Neuronal stem cell (in vitro differentiated cells): ENCODE results near the gene SSX2IP.
"Not testable (repeated sequence)": the region's sequence is repeated elsewhere in the genome, so short reads cannot be mapped to it uniquely, and the experiment has no call there.

Source experiments
- DNase-seq: peaks from one replicate; pipeline ENCODE4 v3.0.0-alpha.2; 2013; ENCODE audit warnings: low spot score
- H2AFZ ChIP-seq: one replicate; pipeline ENCODE4 v1.6.1; 2013; ENCODE audit warnings: mild to moderate bottlenecking, low read length, inconsistent platforms
- H2AK5ac ChIP-seq: 2 replicates; pipeline ENCODE4 v1.6.1; 2013; ENCODE audit warnings: low read depth, mild to moderate bottlenecking, inconsistent platforms, low read length, moderate library complexity, mixed read lengths
- H2BK120ac ChIP-seq: 2 replicates; pipeline ENCODE4 v1.6.1; 2013; ENCODE audit warnings: low read depth, mild to moderate bottlenecking, inconsistent platforms, low read length, moderate library complexity, mixed read lengths
- H2BK12ac ChIP-seq: one replicate; pipeline ENCODE4 v1.6.1; 2013; ENCODE audit warnings: low read length, inconsistent platforms
- H2BK15ac ChIP-seq: 2 replicates; pipeline ENCODE4 v1.6.1; 2013; ENCODE audit warnings: mild to moderate bottlenecking, low read length, inconsistent platforms, mixed read lengths
- H2BK5ac ChIP-seq: one replicate; pipeline ENCODE4 v1.6.1; 2013; ENCODE audit warnings: inconsistent platforms, mild to moderate bottlenecking, low read length, moderate library complexity
- H3K14ac ChIP-seq: one replicate; pipeline ENCODE4 v1.6.1; 2013; ENCODE audit warnings: low read length, inconsistent platforms
- H3K18ac ChIP-seq: 2 replicates; pipeline ENCODE4 v1.6.1; 2013; ENCODE audit warnings: low read length, inconsistent platforms
- H3K23ac ChIP-seq: 2 replicates; pipeline ENCODE4 v1.6.1; 2013; ENCODE audit warnings: low read depth, mild to moderate bottlenecking, mixed read lengths, low read length, inconsistent platforms; ENCODE audit not compliant: poor library complexity
- H3K27ac ChIP-seq: replicated peaks from 3 replicates; pipeline ENCODE4 v1.5.1; 2013; ENCODE audit warnings: low read length, inconsistent platforms
- H3K27me3 ChIP-seq, 3 experiments: 2 replicates each; pipeline ENCODE4 v1.6.1; 2013; ENCODE audit warnings: low read length in 3 of 3, mild to moderate bottlenecking in 2 of 3, inconsistent platforms in 1 of 3, low read depth in 1 of 3, mixed read lengths in 1 of 3, moderate library complexity in 1 of 3; ENCODE audit not compliant: control insufficient read depth in 3 of 3, insufficient read depth in 3 of 3
- H3K36me3 ChIP-seq, 2 donors: replicated peaks in 1 of 2; 2 replicates each; pipeline ENCODE4 v1.6.1; 2013; ENCODE audit warnings: low read length in 2 of 2; ENCODE audit not compliant: control insufficient read depth in 2 of 2, insufficient read depth in 2 of 2
- H3K4ac ChIP-seq: 2 replicates; pipeline ENCODE4 v1.6.1; 2013; ENCODE audit warnings: inconsistent platforms, mild to moderate bottlenecking, low read length, moderate library complexity
- H3K4me1 ChIP-seq, 2 donors: 1 replicate in 1 of 2; 2 replicates in 1 of 2; pipeline ENCODE4 v1.6.1; 2013; ENCODE audit warnings: low read length in 2 of 2, low read depth in 1 of 2; ENCODE audit not compliant: control insufficient read depth in 2 of 2, insufficient read depth in 1 of 2
- H3K4me2 ChIP-seq: one replicate; pipeline ENCODE4 v1.6.1; 2013; ENCODE audit warnings: mild to moderate bottlenecking, low read length, inconsistent platforms; ENCODE audit not compliant: insufficient read depth, poor library complexity, severe bottlenecking
- H3K4me3 ChIP-seq, 2 donors: 2 replicates each; pipeline ENCODE4 v1.5.1; 2013; ENCODE audit warnings: low read length in 2 of 2, mild to moderate bottlenecking in 2 of 2, inconsistent platforms in 1 of 2, moderate library complexity in 1 of 2
- H3K79me1 ChIP-seq: one replicate; pipeline ENCODE4 v1.6.1; 2013; ENCODE audit warnings: low read depth, mild to moderate bottlenecking, inconsistent platforms, low read length, moderate library complexity
- H3K9ac ChIP-seq: one replicate; pipeline ENCODE4 v1.6.1; 2013; ENCODE audit warnings: mild to moderate bottlenecking, low read depth, low read length, inconsistent platforms; ENCODE audit not compliant: poor library complexity
- H3K9me3 ChIP-seq, 2 donors: replicated peaks in 1 of 2; 2 replicates each; pipeline versions ENCODE3 to v1.6.1; 2013; ENCODE audit warnings: low read length in 2 of 2, mild to moderate bottlenecking in 2 of 2, inconsistent platforms in 1 of 2, low read depth in 1 of 2, mixed read lengths in 1 of 2, moderate library complexity in 1 of 2; ENCODE audit not compliant: control insufficient read depth in 2 of 2, insufficient read depth in 1 of 2
- H4K8ac ChIP-seq: one replicate; pipeline ENCODE4 v1.6.1; 2013; ENCODE audit warnings: low read depth, mild to moderate bottlenecking, inconsistent platforms, low read length, moderate library complexity
- H4K91ac ChIP-seq: one replicate; pipeline ENCODE4 v1.6.1; 2013; ENCODE audit warnings: low read length, low read depth, mild to moderate bottlenecking, inconsistent platforms; ENCODE audit not compliant: poor library complexity
- WGBS, 2 donors: extraction: QIAGEN DNeasy Blood & Tissue Kit; methylation state at CpG; one replicate each; pipeline ENCODE4 v1.1.7; 2013; ENCODE audit warnings: missing lambda C conversion rate in 2 of 2, mixed read lengths in 1 of 2; ENCODE audit not compliant: insufficient read length in 2 of 2, insufficient replicate concordance in 1 of 2; ENCODE audit errors: extremely low coverage in 2 of 2; 5-methylcytosine and 5-hydroxymethylcytosine counted together

Gene SSX2IP

GRCh38 chr1:84642774-84643173 lies 47.5 kb downstream of the SSX2IP start:
- Histone ChIP-seq H3K79me1 (no peaks in the 10 kb centered on the region), H2BK120ac (no peak overlapping the region), H3K27ac (no peak overlapping the region), H4K8ac (no peak overlapping the region), H3K23ac (no peak overlapping the region), H3K9me3 (no peaks in the 10 kb centered on the region), H3K4me2 (no peak overlapping the region), H3K14ac (no peak overlapping the region), H4K91ac (no peak overlapping the region), H2BK5ac (no peak overlapping the region), H3K4ac (no peak overlapping the region), H3K18ac (no peak overlapping the region), H3K27me3 (no peaks in the 10 kb centered on the region), H3K9ac (no peak overlapping the region), H3K4me3 (no peak overlapping the region), H3K4me1 (no peaks in the 10 kb centered on the region), H3K36me3 (peaks cover 0 to 24% of the 10 kb centered on the region in 2 donors), H2BK15ac (no peak overlapping the region), H2AK5ac (no peak overlapping the region), H2AFZ (no peak overlapping the region), H2BK12ac (no peak overlapping the region)
- DNase-seq: no peak

DNA sequence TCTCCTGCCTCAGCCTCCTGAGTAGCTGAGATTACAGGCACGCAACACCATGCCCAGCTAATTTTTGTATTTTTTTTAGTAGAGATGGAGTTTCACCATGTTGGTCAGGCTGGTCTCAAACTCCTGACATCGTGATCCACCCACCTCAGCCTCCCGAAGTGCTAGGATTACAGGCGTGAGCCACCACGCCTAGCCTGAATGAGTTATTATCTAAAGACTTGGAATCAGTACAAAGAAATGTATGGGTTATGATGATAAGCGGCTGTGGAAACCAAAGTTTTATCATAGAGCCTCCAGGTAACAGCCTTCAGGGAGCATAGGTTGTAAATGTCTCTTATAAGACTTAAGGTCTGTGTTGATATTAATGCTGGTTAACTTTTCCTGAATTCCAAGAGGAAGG lies 50.5 kb downstream of the SSX2IP start:
- not testable (repeated sequence) for H4K8ac ChIP-seq, H3K9me3 ChIP-seq, H3K27ac ChIP-seq, H3K27me3 ChIP-seq, H2AFZ ChIP-seq, H4K91ac ChIP-seq, H3K4me3 ChIP-seq, H3K4me1 ChIP-seq, H2AK5ac ChIP-seq, H3K9ac ChIP-seq, H2BK5ac ChIP-seq, H3K36me3 ChIP-seq, H3K23ac ChIP-seq, DNase-seq, H3K79me1 ChIP-seq, H2BK15ac ChIP-seq, H2BK120ac ChIP-seq, H2BK12ac ChIP-seq, H3K18ac ChIP-seq, H3K4ac ChIP-seq, H3K4me2 ChIP-seq, H3K14ac ChIP-seq
- no CpG with 5 or more reads among the region's 6 CpGs for WGBS, 2 donors

DNA sequence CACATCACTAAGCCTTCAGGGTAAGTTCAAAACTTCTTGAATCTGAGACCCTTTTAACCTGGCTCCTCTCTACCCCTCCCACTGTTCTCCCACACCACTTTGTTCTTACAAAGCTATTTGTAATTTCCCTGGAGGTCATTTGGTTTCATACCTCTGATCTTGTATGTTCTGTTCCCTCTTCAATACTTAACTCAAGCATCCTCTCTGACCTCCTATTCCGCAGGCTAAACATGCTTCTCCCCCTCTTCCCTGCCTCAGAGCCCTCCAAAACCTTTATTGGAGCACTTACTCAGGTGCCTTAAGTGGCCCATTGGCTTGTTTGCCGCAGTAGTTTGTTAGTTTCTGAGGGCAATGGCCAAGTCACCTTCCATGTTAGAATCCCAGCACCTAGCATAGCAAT lies 54.8 kb downstream of the SSX2IP start:
- Histone ChIP-seq H3K9ac (no peak overlapping the region), H2BK15ac (no peak overlapping the region)

GRCh38 chr1:84634536-84635205 lies 55.6 kb downstream of the SSX2IP start:
- Histone ChIP-seq H3K9ac (no peak overlapping the region), H3K14ac (no peak overlapping the region), H2BK15ac (no peak overlapping the region), H3K18ac (no peak overlapping the region), H3K4ac (no peak overlapping the region), H3K4me2 (no peak overlapping the region), H4K91ac (no peak overlapping the region), H3K9me3 (no peaks in the 10 kb centered on the region), H3K27ac (no peak overlapping the region), H4K8ac (no peak overlapping the region), H3K27me3 (no peaks in the 10 kb centered on the region), H2AK5ac (no peak overlapping the region), H2AFZ (no peak overlapping the region), H2BK12ac (no peak overlapping the region), H3K4me3 (no peak overlapping the region), H2BK120ac (no peak overlapping the region), H3K36me3 (no peaks in the 10 kb centered on the region), H3K4me1 (peaks cover 0 to 4% of the 10 kb centered on the region in 2 donors), H3K23ac (no peak overlapping the region), H3K79me1 (no peaks in the 10 kb centered on the region), H2BK5ac (no peak overlapping the region)
- WGBS, 2 donors: no CpG with 5 or more reads among the region's 5 CpGs
- no peak for DNase-seq

More for the DNA sequence above, 54.8 kb downstream of the SSX2IP start:
- no CpG with 5 or more reads among the region's 2 CpGs for WGBS, 2 donors
- H2AK5ac ChIP-seq: no peak overlapping the region
- H3K4me2 ChIP-seq: no peak overlapping the region
- H2BK12ac ChIP-seq: no peak overlapping the region
- no peak overlapping the region for H4K91ac ChIP-seq
- H4K8ac ChIP-seq: no peak overlapping the region
- H3K27me3 ChIP-seq: no peaks in the 10 kb centered on the region
- no peaks in the 10 kb centered on the region for H3K9me3 ChIP-seq
- no peak overlapping the region for H3K27ac ChIP-seq
- H2AFZ ChIP-seq: no peak overlapping the region
- H3K23ac ChIP-seq: no peak overlapping the region
- peaks cover 0 to 4% of the 10 kb centered on the region in 2 donors for H3K4me1 ChIP-seq
- H2BK5ac ChIP-seq: no peak overlapping the region
- H3K18ac ChIP-seq: no peak overlapping the region
- no peak overlapping the region for H2BK120ac ChIP-seq
- H3K4ac ChIP-seq: no peak overlapping the region
- no peak overlapping the region for H3K14ac ChIP-seq
- H3K4me3 ChIP-seq: no peak overlapping the region
- no peaks in the 10 kb centered on the region for H3K79me1 ChIP-seq
- H3K36me3 ChIP-seq: no peaks in the 10 kb centered on the region
- no peak for DNase-seq
